Osteocyte (in vitro differentiated cells): ENCODE measurements around the gene PIGU. TPM values are rescaled to one million over a fixed set of nuclear protein-coding genes. Genes with fewer than 3 reads are reported as not detected.

ENCODE experiments used
- DNase-seq: peaks from one replicate; pipeline ENCODE4 v3.0.0; 2021; ENCODE audit warnings: mixed read lengths; ENCODE audit not compliant: unreplicated experiment; ENCODE audit errors: extremely low spot score
- H3K27ac Mint-ChIP-seq: one replicate; pipeline ENCODE4 v1.8.0; 2021; ENCODE audit warnings: mild to moderate bottlenecking, mixed read lengths; ENCODE audit not compliant: unreplicated experiment
- H3K27me3 Mint-ChIP-seq: one replicate; pipeline ENCODE4 v1.8.0; 2021; ENCODE audit warnings: mixed read lengths; ENCODE audit not compliant: unreplicated experiment
- H3K36me3 Mint-ChIP-seq: one replicate; pipeline ENCODE4 v1.8.0; 2021; ENCODE audit warnings: mixed read lengths; ENCODE audit not compliant: unreplicated experiment
- H3K4me1 Mint-ChIP-seq: one replicate; pipeline ENCODE4 v1.8.0; 2021; ENCODE audit warnings: mixed read lengths; ENCODE audit not compliant: unreplicated experiment
- H3K4me3 Mint-ChIP-seq: one replicate; pipeline ENCODE4 v1.8.0; 2021; ENCODE audit warnings: mild to moderate bottlenecking, moderate library complexity, mixed read lengths; ENCODE audit not compliant: unreplicated experiment
- H3K9me3 Mint-ChIP-seq: one replicate; pipeline ENCODE4 v1.8.0; 2021; ENCODE audit warnings: mixed read lengths; ENCODE audit not compliant: unreplicated experiment
- total RNA-seq: library from RNA; stranded (reverse); gene quantifications from 2 replicates; pipeline ENCODE4 v1.2.1, GENCODE V29; 2021
- TF ChIP-seq, protein P1 (sequence below): fragments of 200-600 bp; sonication (generic); IDR thresholded peaks from 2 replicates; pipeline ENCODE4 v1.5.0; 2021; ENCODE audit warnings: antibody characterized with exemption, mild to moderate bottlenecking, moderate library complexity

Gene PIGU
- total RNA-seq, 1 donor from 2014 or later = 15.5 TPM

DNA sequence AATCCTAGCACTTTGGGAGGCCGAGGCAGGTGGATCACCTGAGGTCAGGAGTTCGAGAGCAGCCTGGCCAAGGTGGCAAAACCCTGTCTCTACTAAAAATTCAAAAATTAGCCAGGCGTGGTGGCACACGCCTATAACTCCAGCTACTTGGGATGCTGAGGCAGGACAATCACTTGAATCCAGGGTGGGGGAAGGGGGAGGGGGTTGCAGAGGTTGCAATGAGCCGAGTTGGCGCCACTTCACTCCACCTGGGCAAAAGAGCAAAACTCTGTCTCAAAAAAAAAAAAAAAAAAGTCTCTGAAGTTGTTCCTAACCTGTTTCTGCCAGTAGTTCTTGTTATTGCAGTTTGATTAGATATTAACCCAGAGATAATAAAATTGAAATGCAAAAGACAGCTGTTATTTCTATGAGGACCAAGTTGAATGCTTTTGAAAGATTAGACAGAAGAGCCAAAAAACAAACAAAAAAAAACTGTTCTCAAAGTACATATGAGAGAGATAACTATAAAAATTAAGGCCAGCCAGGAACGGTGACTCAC lies 22.6 kb downstream of the PIGU start:
- no peak overlapping the region for H3K27ac Mint-ChIP-seq
- H3K4me3 Mint-ChIP-seq = no peak overlapping the region
- no peaks in the 10 kb centered on the region for H3K4me1 Mint-ChIP-seq
- H3K36me3 Mint-ChIP-seq = peaks cover 9% of the 10 kb centered on the region
- H3K27me3 Mint-ChIP-seq = no peaks in the 10 kb centered on the region
- TF ChIP-seq, protein P1, sequence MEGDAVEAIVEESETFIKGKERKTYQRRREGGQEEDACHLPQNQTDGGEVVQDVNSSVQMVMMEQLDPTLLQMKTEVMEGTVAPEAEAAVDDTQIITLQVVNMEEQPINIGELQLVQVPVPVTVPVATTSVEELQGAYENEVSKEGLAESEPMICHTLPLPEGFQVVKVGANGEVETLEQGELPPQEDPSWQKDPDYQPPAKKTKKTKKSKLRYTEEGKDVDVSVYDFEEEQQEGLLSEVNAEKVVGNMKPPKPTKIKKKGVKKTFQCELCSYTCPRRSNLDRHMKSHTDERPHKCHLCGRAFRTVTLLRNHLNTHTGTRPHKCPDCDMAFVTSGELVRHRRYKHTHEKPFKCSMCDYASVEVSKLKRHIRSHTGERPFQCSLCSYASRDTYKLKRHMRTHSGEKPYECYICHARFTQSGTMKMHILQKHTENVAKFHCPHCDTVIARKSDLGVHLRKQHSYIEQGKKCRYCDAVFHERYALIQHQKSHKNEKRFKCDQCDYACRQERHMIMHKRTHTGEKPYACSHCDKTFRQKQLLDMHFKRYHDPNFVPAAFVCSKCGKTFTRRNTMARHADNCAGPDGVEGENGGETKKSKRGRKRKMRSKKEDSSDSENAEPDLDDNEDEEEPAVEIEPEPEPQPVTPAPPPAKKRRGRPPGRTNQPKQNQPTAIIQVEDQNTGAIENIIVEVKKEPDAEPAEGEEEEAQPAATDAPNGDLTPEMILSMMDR = no peak
- no peak for DNase-seq
- no peaks in the 10 kb centered on the region for H3K9me3 Mint-ChIP-seq

DNA sequence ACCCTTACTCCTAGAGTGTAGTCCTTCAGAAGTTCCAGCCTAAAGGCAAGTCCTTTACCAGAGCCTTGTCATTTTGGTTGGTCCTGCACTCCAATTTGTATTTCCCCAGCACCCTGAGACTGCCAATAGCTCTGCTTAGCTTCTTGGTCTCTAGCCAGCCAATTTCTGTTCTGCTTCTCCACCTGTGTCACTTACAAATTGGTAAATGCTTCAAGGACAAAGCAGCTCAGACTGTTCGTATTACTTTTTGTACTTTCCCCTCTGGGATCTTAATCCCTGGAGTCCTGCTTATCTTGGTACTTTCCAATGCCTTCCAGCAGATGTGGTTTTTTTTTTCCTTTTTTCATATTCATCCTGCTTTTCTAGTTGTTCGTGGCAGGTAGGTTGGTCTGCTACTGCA lies 25.7 kb downstream of the PIGU start:
- TF ChIP-seq, protein P1 = no peak
- no peaks in the 10 kb centered on the region for H3K9me3 Mint-ChIP-seq
- peaks cover 8% of the 10 kb centered on the region for H3K36me3 Mint-ChIP-seq
- H3K27ac Mint-ChIP-seq = no peak overlapping the region
- H3K4me1 Mint-ChIP-seq = no peaks in the 10 kb centered on the region
- no peak for DNase-seq
- no peak overlapping the region for H3K4me3 Mint-ChIP-seq
- no peaks in the 10 kb centered on the region for H3K27me3 Mint-ChIP-seq

DNA sequence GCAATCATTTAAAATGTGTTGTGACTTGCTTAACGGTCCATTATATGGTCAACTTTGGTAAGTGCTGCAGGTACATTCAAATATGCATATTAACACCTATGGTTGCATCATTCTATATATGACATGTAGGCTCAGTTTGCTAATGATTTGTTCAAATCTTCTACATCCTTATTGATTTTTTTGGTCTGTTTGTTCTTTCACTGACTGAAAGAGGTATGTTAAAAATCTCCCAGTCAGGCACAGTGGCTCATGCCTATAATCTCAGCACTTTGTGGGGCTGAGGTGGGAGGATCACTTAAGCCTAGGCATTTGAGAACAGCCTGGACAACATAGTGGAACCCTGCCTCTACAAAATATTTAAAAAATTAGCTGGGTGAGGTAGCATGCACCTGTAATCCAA lies 29.2 kb downstream of the PIGU start:
- no peak overlapping the region for H3K4me3 Mint-ChIP-seq
- H3K36me3 Mint-ChIP-seq = peaks cover 3% of the 10 kb centered on the region
- no peaks in the 10 kb centered on the region for H3K9me3 Mint-ChIP-seq
- no peaks in the 10 kb centered on the region for H3K27me3 Mint-ChIP-seq
- H3K27ac Mint-ChIP-seq = no peak overlapping the region
- no peaks in the 10 kb centered on the region for H3K4me1 Mint-ChIP-seq
- TF ChIP-seq, protein P1 = no peak
- no peak for DNase-seq

DNA sequence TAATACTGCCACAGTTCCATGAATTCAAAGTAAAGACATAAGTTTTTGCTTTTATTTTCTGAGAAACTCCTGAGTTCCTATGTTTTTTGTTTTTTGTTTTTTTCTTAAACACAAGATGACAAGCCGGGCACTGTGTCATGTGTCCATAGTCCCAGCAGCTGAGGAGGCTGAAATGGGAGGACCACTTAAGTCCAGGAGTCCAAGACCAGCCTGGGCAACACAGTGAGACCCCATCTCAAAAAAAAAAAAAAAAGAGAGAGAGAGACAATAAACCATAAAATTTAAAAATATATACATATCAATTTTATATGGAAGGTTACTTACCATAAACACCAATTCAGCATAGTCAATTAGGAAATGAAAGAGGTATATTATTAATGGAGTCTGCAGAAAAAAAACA lies 31.9 kb downstream of the PIGU start:
- Mint-ChIP-seq H3K36me3 (no peaks in the 10 kb centered on the region), H3K4me1 (no peaks in the 10 kb centered on the region)

DNA sequence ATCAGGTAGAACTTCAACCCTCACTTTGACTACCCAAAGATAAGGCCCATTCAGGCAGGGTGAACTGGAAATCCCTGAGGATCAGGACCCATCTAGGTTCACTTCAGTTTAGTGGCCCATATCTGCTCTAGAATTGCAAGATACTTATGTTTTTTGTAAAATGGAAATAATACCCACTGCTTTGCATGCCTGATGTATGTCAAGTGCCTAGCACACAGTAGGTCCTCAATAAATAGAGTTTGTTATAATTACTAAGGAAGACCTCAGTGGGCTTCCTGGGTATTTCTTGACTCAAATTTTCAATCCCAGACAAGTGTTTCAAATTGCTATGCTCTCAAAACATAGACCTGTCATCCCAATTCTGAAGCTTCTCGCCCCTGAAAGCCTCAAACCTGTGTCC lies 32.5 kb downstream of the PIGU start:
- Mint-ChIP-seq H3K4me3 (no peak overlapping the region), H3K36me3 (no peaks in the 10 kb centered on the region), H3K9me3 (no peaks in the 10 kb centered on the region), H3K27ac (no peak overlapping the region), H3K4me1 (no peaks in the 10 kb centered on the region), H3K27me3 (no peaks in the 10 kb centered on the region)
- no peak for DNase-seq
- TF ChIP-seq, protein P1 = no peak

More for the DNA sequence above, 31.9 kb downstream of the PIGU start:
- TF ChIP-seq, protein P1 = no peak
- Mint-ChIP-seq H3K4me3 (no peak overlapping the region), H3K27me3 (no peaks in the 10 kb centered on the region), H3K9me3 (no peaks in the 10 kb centered on the region), H3K27ac (no peak overlapping the region)
- DNase-seq = no peak
